Measurements from ENCODE around the gene CFAP97D2.
"Not testable (repeated sequence)": the region's sequence is repeated elsewhere in the genome, so short reads cannot be mapped to it uniquely, and the experiment has no call there.

Gene CFAP97D2

DNA sequence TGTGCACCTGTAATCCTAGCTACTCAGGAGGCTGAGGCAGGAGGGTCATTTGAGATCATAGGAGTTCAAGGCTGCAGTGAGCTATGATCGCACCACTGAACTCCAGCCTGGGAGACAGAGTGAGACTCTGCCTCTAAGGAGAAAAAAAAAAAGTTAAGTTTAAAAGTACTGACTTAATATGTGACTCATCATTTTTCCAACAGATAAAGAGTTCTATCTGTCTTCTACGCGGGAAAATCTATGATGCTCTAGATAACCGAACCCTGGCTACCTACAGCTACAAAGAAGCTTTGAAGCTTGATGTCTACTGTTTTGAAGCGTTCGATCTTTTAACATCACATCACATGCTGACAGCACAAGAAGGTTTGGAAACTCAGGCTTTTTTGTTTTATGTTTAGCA is 62.9 kb downstream of the CFAP97D2 start:
- H3K4me3 Mint-ChIP-seq, result no peak overlapping the region
- H3K27ac Mint-ChIP-seq (ENCODE audit: low read depth), result no peak overlapping the region
- no peaks in the 10 kb centered on the region for H3K9me3 Mint-ChIP-seq
- ATAC-seq (replicated peaks; ENCODE audit: extremely low read depth, poor library complexity, severe bottlenecking) (no peak), DNase-seq (ENCODE audit: low spot score in 2 of 2) (no peak)
- peaks cover 24% of the 10 kb centered on the region for H3K4me1 Mint-ChIP-seq
- peaks cover 83% of the 10 kb centered on the region for H3K36me3 Mint-ChIP-seq (ENCODE audit: insufficient read depth)
- no peaks in the 10 kb centered on the region for H3K27me3 Mint-ChIP-seq

DNA sequence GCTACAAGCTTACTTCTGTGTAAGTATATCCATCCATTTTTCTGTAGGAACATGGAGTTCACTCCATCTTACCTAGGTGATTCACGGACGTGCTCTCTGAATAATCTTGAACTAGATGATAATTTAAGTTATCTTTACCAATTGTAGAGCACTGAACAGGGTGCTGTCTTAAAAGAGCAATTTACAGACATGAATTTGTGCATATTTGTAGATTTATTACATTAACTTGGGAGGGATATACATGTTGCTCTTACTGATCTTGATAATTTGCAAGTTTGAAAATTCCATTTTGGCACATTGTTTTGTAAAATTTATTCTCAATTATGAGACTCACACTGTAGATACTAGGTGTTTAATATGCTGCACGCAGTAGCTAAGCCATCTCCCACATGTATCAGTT is 64.9 kb downstream of the CFAP97D2 start:
- peaks cover 13% of the 10 kb centered on the region for H3K4me1 Mint-ChIP-seq
- no peaks in the 10 kb centered on the region for H3K27me3 Mint-ChIP-seq
- H3K27ac Mint-ChIP-seq (ENCODE audit: low read depth), result no peak overlapping the region
- ATAC-seq (replicated peaks; ENCODE audit: extremely low read depth, poor library complexity, severe bottlenecking) (no peak), DNase-seq (ENCODE audit: low spot score in 2 of 2) (no peak)
- no peaks in the 10 kb centered on the region for H3K9me3 Mint-ChIP-seq
- peaks cover 84% of the 10 kb centered on the region for H3K36me3 Mint-ChIP-seq (ENCODE audit: insufficient read depth)
- H3K4me3 Mint-ChIP-seq, result no peak overlapping the region

DNA sequence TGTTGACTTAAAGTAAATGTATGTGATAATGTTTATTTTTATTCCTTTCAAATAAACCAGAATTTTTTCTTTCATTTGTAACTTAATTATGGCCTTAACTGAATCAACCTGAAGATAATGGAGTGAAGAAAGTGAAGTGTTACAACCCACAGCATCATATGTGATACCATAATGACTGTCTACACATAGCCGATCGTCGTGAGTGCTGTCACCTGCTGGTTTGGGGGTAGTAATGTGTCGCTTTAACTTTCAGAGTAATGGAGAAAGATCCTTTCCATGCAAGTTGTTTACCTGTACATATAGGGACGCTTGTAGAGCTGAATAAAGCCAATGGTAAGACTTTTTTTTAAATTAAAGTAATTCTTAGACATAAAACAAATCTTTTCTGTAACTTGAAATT is 65.6 kb downstream of the CFAP97D2 start:
- DNase-seq (ENCODE audit: low spot score in 2 of 2), result no peak
- no peak overlapping the region for H3K27ac Mint-ChIP-seq (ENCODE audit: low read depth)

DNA sequence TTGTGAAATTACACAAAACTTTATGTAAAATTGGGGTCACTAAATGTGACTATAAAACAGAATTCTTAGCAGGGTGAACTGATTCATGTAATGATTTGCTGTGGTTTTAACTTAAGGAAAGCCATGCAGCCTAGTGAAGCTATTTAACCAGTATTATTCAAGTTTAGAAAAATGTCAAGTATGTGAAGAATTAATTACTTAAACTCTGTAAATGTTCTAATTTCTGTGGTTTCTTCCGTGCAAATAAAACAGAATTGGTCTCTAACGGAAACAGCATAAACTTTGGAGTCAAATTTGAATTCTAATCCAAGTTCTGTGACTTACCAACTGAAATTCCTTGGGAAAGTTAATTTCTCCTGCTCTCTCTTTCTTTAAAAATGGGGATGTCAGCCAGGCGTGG is 69.0 kb downstream of the CFAP97D2 start:
- ATAC-seq (replicated peaks; ENCODE audit: extremely low read depth, poor library complexity, severe bottlenecking) (no peak), DNase-seq (ENCODE audit: low spot score in 2 of 2) (no peak)
- Mint-ChIP-seq H3K4me3 (no peak overlapping the region), H3K4me1 (peaks cover 10% of the 10 kb centered on the region), H3K9me3 (no peaks in the 10 kb centered on the region), H3K27me3 (no peaks in the 10 kb centered on the region), H3K27ac (ENCODE audit: low read depth) (no peak overlapping the region), H3K36me3 (ENCODE audit: insufficient read depth) (peaks cover 57% of the 10 kb centered on the region)

More for the DNA sequence above, 65.6 kb downstream of the CFAP97D2 start:
- peak; percentile 36 for ATAC-seq (replicated peaks; ENCODE audit: extremely low read depth, poor library complexity, severe bottlenecking)
- Mint-ChIP-seq H3K27me3 (no peaks in the 10 kb centered on the region), H3K9me3 (no peaks in the 10 kb centered on the region), H3K4me1 (peaks cover 13% of the 10 kb centered on the region), H3K36me3 (ENCODE audit: insufficient read depth) (peaks cover 83% of the 10 kb centered on the region), H3K4me3 (no peak overlapping the region)

DNA sequence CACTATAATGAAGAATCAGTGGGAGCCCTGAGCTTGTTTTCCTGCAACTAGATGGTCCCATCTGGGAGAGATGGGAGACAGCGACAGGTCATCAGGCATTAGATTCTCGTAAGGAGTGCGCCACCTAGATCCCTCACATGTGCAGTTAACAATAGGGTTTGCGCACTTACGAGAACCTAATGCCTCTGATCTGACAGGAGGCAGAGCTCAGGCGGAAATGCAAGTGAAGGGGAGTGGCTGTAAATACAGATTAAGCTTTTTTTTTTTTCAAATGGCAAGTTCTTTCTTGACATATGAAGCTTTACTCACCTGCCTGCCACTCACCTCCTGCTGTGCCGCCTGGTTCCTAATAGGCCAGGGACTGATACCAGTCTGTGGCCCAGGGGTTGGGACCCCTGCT is 70.0 kb downstream of the CFAP97D2 start:
- DNase-seq (ENCODE audit: low spot score in 2 of 2), result no peak

DNA sequence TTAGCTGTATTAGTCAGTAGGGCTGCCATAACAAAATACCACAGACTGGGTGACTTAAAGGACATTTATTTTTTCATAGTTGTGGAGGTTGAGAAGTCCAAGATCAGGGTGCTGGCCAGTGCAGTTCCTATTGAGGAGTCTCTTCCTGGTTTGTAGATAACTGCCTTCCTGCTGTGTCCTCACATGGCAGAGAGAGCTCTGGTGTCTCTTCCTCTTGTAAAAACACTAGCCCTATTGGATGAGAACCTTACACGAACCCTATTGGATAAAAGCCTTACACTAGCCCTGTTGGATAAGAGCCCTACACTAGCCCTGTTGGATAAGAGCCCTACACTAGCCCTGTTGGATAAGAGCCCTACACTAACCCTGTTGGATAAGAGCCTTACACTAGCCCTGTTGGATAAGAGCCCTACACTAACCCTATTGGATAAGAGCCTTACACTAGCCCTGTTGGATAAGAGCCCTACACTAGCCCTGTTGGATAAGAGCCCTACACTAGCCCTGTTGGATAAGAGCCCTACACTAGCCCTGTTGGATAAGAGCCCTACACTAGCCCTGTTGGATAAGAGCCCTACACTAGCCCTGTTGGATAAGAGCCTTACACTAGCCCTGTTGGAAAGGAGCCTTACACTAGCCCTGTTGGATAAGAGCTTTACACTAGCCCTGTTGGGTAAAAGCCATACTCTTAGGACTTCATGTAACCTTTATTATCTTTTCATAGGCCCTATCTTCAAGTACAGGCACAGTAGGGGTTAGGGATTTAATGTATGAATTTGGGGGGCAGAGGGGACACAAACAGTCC is 72.8 kb downstream of the CFAP97D2 start:
- not testable (repeated sequence) for H3K27me3 Mint-ChIP-seq; DNase-seq (ENCODE audit: low spot score in 2 of 2)
- H3K36me3 Mint-ChIP-seq (ENCODE audit: insufficient read depth), result peaks cover 49% of the 10 kb centered on the region

More for the DNA sequence above, 70.0 kb downstream of the CFAP97D2 start:
- ATAC-seq (replicated peaks; ENCODE audit: extremely low read depth, poor library complexity, severe bottlenecking), result no peak
- no peak overlapping the region for H3K27ac Mint-ChIP-seq (ENCODE audit: low read depth)
- no peaks in the 10 kb centered on the region for H3K27me3 Mint-ChIP-seq
- H3K9me3 Mint-ChIP-seq, result no peaks in the 10 kb centered on the region
- H3K36me3 Mint-ChIP-seq (ENCODE audit: insufficient read depth), result peaks cover 56% of the 10 kb centered on the region
- no peak overlapping the region for H3K4me3 Mint-ChIP-seq
- H3K4me1 Mint-ChIP-seq, result peaks cover 10% of the 10 kb centered on the region

DNA sequence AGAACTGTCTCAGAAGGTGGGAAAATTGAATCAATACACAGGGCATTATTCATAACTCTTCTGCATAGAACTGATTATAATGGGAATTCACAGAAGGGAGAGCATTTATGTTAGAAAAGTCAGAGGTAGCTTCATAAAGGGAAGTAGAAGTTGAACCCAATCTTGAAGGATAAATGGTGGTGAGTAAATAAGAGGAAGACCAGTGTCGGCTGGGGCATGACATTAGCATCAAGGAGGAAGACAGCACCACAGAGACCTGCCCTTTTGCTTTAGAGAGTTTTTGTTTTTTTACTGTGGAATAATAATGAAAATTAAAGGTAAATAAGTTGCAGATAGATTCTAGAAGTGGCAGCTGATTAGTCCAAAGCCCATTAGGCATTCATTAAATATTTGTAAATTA is 77.5 kb downstream of the CFAP97D2 start:
- no peak overlapping the region for H3K4me3 Mint-ChIP-seq
- no peak overlapping the region for H3K27ac Mint-ChIP-seq (ENCODE audit: low read depth)
- peaks cover 30% of the 10 kb centered on the region for H3K4me1 Mint-ChIP-seq
- H3K27me3 Mint-ChIP-seq, result no peaks in the 10 kb centered on the region
- no peaks in the 10 kb centered on the region for H3K9me3 Mint-ChIP-seq
- ATAC-seq (replicated peaks; ENCODE audit: extremely low read depth, poor library complexity, severe bottlenecking) (no peak), DNase-seq (ENCODE audit: low spot score in 2 of 2) (no peak)
- peaks cover 58% of the 10 kb centered on the region for H3K36me3 Mint-ChIP-seq (ENCODE audit: insufficient read depth)

More for the DNA sequence above, 72.8 kb downstream of the CFAP97D2 start:
- not testable (repeated sequence) for ATAC-seq (replicated peaks; ENCODE audit: extremely low read depth, poor library complexity, severe bottlenecking); H3K27ac Mint-ChIP-seq (ENCODE audit: low read depth); H3K9me3 Mint-ChIP-seq; H3K4me3 Mint-ChIP-seq
- peaks cover 15% of the 10 kb centered on the region for H3K4me1 Mint-ChIP-seq

DNA sequence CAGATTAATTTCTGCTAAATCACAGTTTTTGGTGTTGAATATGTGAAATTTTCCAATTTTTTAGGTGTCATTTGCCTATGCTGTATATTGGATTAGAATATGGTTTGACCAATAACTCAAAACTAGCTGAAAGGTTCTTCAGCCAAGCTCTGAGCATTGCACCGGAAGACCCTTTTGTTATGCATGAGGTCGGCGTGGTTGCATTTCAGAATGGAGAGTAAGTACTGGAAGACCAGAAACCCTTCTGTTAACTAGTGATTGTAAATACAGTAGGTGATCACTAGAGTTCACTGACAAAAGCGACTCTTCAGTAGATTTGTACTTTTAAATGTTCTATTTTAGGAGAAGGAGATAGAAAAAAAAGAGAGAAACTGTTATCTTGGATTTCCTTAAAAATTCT is 78.0 kb downstream of the CFAP97D2 start:
- ATAC-seq (replicated peaks; ENCODE audit: extremely low read depth, poor library complexity, severe bottlenecking) (no peak), DNase-seq (ENCODE audit: low spot score in 2 of 2) (no peak)
- H3K4me3 Mint-ChIP-seq, result no peak overlapping the region
- peaks cover 30% of the 10 kb centered on the region for H3K4me1 Mint-ChIP-seq
- H3K27ac Mint-ChIP-seq (ENCODE audit: low read depth), result no peak overlapping the region
- H3K36me3 Mint-ChIP-seq (ENCODE audit: insufficient read depth), result peaks cover 60% of the 10 kb centered on the region
- H3K9me3 Mint-ChIP-seq, result no peaks in the 10 kb centered on the region
- H3K27me3 Mint-ChIP-seq, result no peaks in the 10 kb centered on the region

DNA sequence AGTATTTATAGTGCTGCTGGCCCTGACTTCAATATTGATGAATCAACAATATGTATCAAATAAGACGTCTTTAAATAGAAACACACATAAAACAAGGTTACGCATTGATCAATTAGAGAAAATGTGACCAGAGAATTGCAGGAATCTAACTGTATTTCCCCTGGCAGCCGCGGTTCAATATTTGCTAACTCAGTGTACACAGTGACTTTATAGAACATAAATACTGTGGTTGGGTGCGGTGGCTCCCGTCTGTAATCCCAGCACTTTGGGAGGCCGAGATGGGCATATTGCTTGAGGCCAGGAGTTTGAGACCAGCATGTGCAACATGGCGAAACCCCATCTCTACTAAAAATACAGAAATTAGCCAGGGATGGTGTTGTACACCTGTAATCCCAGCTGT is 79.5 kb downstream of the CFAP97D2 start:
- no peak overlapping the region for H3K27ac Mint-ChIP-seq (ENCODE audit: low read depth)
- no peaks in the 10 kb centered on the region for H3K27me3 Mint-ChIP-seq
- DNase-seq (ENCODE audit: low spot score in 2 of 2) (no peak), ATAC-seq (replicated peaks; ENCODE audit: extremely low read depth, poor library complexity, severe bottlenecking) (no peak)
- no peaks in the 10 kb centered on the region for H3K9me3 Mint-ChIP-seq
- no peak overlapping the region for H3K4me3 Mint-ChIP-seq
- H3K4me1 Mint-ChIP-seq, result peaks cover 44% of the 10 kb centered on the region
- peaks cover 61% of the 10 kb centered on the region for H3K36me3 Mint-ChIP-seq (ENCODE audit: insufficient read depth)

DNA sequence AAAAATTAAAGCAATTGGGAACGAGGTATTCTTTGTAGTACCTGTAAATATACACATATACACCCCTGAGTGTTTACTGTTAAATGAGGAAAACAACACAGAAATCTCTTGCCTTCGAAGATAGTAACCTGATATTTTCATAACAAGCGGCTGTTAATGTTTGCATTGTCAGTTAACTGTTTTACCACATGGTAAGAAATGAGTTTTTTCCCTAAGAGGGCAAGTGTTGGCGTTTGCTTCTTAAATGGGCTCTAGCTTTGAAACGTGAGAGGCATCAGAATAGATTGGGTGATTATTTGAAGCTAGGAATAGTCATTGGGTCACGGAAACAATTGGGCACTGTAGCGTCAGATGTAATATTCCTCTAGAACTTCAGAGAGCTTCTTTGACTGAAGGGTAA is 80.3 kb downstream of the CFAP97D2 start:
- peaks cover 57% of the 10 kb centered on the region for H3K36me3 Mint-ChIP-seq (ENCODE audit: insufficient read depth)

DNA sequence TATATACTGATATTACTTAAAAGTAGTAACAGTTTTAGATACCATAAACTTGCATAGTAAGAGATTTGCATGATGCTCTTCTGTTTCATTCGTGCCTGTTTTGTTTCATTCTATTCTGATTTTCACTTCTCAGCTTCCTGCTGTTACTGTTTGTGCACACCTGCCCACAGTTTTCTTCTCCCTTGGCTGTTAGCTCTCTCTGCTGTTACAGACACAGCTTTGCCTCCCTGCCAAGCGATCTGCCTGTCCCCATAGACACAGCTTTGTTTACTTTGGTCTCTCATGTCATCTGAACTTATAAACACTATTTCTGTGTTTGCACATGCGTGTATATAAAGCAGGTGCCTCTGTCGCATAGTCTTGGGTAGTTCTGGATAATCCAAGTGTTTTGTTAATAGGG is 80.9 kb downstream of the CFAP97D2 start:
- H3K9me3 Mint-ChIP-seq, result no peaks in the 10 kb centered on the region
- no peak overlapping the region for H3K4me3 Mint-ChIP-seq
- H3K4me1 Mint-ChIP-seq, result peaks cover 42% of the 10 kb centered on the region
- no peak for DNase-seq (ENCODE audit: low spot score in 2 of 2)
- H3K27me3 Mint-ChIP-seq, result no peaks in the 10 kb centered on the region
- H3K36me3 Mint-ChIP-seq (ENCODE audit: insufficient read depth), result peaks cover 52% of the 10 kb centered on the region
- ATAC-seq (replicated peaks; ENCODE audit: extremely low read depth, poor library complexity, severe bottlenecking), result no peak
- H3K27ac Mint-ChIP-seq (ENCODE audit: low read depth), result no peak overlapping the region

More for the DNA sequence above, 80.3 kb downstream of the CFAP97D2 start:
- DNase-seq (ENCODE audit: low spot score in 2 of 2), result no peak
- Mint-ChIP-seq H3K4me1 (peaks cover 47% of the 10 kb centered on the region), H3K27me3 (no peaks in the 10 kb centered on the region), H3K9me3 (no peaks in the 10 kb centered on the region), H3K27ac (ENCODE audit: low read depth) (no peak overlapping the region), H3K4me3 (no peak overlapping the region)
- no peak for ATAC-seq (replicated peaks; ENCODE audit: extremely low read depth, poor library complexity, severe bottlenecking)

DNA sequence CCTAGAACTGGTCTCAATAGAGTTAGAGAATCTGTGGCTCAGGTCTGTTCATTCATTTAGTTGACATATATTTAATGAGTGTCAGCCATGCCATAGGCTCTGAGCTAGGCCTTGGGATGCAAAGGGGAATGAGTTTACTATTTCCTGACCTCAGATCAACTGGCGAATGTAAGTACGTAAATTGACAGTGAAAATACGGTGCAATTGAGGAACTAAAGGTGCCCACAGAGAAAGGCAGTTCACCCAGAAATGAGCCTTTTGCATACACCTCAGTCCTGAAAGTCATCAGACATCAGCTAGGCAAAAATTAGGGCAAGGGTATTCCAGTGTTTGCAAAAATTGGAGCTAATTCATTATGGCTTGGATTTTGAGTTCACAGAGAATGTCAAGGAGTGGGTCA is 81.8 kb downstream of the CFAP97D2 start:
- Mint-ChIP-seq H3K36me3 (ENCODE audit: insufficient read depth) (peaks cover 53% of the 10 kb centered on the region), H3K27ac (ENCODE audit: low read depth) (peak overlapping the region; percentile 83), H3K27me3 (no peaks in the 10 kb centered on the region), H3K4me3 (peak overlapping the region; percentile 9), H3K4me1 (peaks cover 43% of the 10 kb centered on the region), H3K9me3 (no peaks in the 10 kb centered on the region)
- no peak for DNase-seq (ENCODE audit: low spot score in 2 of 2)
- ATAC-seq (replicated peaks; ENCODE audit: extremely low read depth, poor library complexity, severe bottlenecking), result no peak

DNA sequence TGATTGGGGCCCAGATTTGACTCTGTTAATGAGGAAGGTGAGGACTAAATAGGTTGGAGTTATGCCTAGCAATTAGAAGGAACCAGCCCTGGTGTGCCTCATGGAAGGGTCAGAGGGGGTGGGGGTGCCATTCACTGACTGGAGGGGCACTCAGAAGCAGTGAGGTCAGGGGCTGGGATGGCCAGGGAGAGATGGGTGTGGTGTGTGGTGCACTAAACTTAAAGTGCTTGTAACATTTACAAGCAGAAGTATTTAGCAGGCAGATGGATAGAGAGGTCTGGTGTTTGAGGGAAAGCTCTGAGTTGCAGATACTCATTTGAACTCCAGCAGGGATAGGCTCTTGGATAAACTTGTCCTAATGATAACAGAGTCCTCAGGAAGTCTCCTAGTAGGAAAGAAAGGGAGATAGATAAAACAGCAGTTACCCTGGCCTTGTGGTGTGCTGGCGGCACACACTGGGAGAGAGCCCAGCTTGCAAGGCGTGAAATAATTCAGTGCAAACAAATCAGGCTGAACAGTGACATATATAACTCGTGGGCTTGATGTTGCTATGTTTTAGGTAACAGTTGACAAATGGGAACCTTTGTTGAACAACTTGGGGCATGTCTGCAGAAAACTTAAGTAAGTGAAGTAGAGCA is 82.4 kb downstream of the CFAP97D2 start:
- Mint-ChIP-seq H3K27me3 (no peaks in the 10 kb centered on the region), H3K9me3 (no peaks in the 10 kb centered on the region), H3K4me3 (peak overlapping the region; percentile 27), H3K36me3 (ENCODE audit: insufficient read depth) (peaks cover 56% of the 10 kb centered on the region), H3K4me1 (peaks cover 47% of the 10 kb centered on the region), H3K27ac (ENCODE audit: low read depth) (peak overlapping the region; percentile 83)
- DNase-seq (ENCODE audit: low spot score in 2 of 2) (no peak), ATAC-seq (replicated peaks; ENCODE audit: extremely low read depth, poor library complexity, severe bottlenecking) (no peak)
